Stimulated activated CD8-positive, alpha-beta memory T cell treated with anti-CD3 and anti-CD28 coated beads, Interleukin-2, amount 100 ng/mL, for 1 hour (primary cell): ENCODE data around the gene PTPA.
A peak's percentile ranks its signal among the peaks of the same experiment; 100 is the strongest.
"Not testable (repeated sequence)": the region's sequence is repeated elsewhere in the genome, so short reads cannot be mapped to it uniquely, and the experiment has no call there.

Experiments
- DNase-seq, 2 donors: peaks; one replicate each; pipeline ENCODE4 v3.0.0-alpha.2; 2020; ENCODE audit warnings: low read depth in 2 of 2

The PTPA gene

GRCh38 chr9:129108805-129109536, 2.2 kb upstream of the PTPA start:
- no peak for DNase-seq

DNA sequence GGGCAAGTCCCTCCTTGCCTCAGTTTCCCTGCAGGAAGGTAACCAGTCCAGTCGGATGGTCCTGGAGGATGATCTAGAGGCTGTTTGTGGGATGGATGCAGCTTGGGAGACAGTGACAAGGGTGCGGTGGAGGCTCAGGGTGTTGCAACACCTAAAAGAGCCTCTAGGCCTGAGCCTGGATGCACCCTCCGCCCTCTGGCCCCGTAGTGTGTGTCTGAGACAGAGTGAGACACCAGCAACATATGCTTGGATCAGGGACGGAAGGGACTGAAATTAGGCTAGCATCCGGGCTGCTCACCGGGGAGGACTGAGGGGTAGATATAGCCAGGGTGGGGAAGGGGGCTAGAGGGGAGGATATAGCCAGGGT, 1.7 kb upstream of the PTPA start:
- no peak for DNase-seq

DNA sequence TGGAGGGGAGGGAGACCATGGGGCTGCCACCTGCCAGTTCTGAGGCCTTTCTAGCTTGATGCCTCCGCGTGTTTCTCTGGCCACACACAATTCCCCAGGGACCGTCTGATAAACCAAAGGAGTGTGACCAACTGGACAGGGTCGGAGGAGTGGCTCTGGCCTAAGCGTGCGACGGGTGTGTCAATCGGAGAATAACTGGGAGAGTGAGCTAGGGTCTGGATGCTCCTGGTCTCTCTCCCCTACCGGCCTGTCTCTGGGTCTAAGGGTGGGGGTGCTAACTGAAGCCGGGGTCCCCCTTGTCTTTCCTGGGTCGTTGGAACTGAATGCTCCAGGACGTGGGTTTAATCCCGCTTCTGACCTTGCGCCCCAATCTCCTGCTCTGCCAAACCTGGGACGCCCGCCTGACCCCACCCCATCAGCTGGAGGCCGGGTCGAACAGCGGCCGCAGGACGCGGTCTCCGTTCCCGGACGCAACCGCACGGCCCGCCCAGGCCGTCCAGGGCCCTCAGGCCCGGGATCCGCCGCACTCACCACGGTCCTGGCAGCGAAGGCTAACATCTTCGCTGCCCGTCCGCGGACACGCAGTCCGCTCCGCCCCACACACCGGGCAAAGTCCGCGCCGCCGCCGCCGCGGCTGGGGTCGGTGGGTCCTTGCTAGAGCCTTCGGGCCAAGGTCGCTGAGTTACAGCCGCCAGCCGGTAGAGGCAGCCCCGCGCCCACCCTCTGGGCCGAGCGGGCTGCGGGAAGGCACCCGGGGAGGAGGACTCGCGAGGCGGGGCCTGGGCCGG, 1.1 kb upstream of the PTPA start:
- DNase-seq: no peak

DNA sequence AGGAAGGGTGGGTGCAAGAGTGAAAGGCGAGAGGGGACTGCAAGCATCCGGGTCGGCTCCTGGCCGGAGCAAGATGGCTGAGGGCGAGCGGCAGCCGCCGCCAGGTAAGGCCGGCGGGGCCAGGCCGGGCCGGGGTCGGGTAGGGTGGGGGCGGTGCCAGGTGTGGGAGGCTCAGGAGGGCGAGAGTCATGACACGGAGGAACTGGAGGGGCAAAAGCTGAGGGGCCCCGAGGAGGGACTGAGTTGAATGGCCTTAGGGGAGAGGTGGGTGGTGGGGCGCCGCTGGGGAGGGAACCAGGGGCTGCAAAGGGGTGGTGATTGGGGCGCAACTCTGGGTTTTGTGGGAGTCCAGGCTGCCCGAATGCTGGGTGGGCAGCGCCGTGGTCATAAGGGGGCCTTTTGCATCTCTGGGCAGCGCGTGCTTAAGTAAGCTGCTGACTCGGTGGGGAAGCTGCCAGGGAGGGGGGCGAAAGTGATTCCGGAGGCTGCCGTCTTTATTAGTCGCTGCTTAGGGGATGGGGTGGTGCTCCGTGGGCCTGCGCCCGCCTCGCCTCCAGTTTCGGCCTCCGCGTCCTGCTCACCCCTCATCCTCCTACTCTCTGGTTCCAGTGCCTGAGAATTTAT, 425 bp downstream of the PTPA start:
- no peak for DNase-seq

GRCh38 chr9:129112526-129112925, 1.3 kb downstream of the PTPA start:
- not testable (repeated sequence) for DNase-seq

- DNase-seq: no peak
Measured at GRCh38 chr9:129113645-129114304, 2.6 kb downstream of the PTPA start.

DNA sequence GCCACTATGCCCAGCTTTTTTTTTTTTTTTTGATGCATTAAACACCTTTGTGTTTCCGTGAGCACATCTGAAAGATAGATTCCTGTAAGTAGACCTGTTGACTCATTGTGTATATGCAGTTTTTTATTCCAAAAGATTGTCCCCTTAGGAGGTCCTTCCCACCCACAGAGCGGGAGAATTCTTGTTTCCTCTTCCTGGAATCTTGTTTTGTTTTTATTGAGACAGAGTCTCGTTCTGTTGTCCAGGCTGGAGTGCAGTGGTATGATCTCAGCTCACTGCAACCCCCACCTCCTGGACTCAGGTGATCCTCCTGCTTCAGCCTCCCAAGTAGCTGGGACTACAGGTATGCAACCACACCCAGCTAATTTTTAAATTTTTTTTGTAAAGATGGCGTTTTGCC, 7.6 kb downstream of the PTPA start:
- no peak for DNase-seq

DNA sequence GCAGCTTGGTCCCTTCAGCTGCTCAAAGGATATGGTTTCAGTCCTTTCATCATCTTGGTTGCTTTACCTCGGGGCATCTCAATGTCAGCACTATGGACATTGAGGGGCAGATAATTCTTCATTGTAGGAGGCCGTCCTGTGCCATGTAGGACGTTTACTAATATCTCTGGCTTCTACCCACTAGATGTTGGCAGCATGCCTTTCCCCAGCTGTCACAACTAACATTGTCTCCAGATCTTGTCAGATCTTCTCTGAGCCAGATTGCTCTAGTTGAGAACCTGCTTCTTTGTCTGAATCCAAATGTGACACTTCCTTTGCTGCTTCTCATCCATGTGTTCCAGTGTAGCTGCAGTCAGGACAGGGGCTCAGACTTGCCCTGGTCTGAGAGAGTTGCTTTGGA, 10.3 kb downstream of the PTPA start:
- DNase-seq: no peak

- DNase-seq: no peak
Measured at GRCh38 chr9:129122133-129122532, 10.9 kb downstream of the PTPA start.

GRCh38 chr9:129122976-129123375, 11.8 kb downstream of the PTPA start:
- not testable (repeated sequence) for DNase-seq

DNA sequence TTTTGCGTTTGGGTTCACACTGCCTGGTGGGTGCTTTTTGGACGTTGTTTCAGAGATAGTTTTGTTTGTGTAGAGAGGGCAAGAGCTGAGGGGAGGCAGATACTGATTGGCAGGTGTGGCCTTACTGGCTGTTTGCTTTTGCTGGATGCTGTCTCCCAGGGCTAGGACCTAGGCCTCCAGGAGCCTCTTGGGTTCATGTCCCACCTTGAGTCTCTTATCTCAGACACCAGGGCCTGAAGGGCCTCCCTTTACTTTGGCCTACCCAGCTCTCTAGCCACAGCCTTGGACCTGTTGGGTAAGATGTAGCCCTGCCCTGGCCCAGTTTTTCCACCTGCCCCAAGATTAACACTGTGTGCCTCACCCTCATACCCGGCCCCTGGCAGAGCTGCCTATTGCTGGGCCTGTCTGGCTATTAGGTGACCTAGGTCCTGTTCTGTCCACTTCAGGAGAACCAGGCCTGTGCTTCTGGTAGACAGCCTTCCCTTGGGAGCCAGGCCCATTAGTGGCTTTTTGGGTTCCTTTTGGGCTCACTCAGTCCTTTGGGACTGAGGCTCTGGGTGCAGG, 13.4 kb downstream of the PTPA start:
- DNase-seq: no peak

- DNase-seq: no peak
Measured at GRCh38 chr9:129125478-129125877, 14.3 kb downstream of the PTPA start.

DNA sequence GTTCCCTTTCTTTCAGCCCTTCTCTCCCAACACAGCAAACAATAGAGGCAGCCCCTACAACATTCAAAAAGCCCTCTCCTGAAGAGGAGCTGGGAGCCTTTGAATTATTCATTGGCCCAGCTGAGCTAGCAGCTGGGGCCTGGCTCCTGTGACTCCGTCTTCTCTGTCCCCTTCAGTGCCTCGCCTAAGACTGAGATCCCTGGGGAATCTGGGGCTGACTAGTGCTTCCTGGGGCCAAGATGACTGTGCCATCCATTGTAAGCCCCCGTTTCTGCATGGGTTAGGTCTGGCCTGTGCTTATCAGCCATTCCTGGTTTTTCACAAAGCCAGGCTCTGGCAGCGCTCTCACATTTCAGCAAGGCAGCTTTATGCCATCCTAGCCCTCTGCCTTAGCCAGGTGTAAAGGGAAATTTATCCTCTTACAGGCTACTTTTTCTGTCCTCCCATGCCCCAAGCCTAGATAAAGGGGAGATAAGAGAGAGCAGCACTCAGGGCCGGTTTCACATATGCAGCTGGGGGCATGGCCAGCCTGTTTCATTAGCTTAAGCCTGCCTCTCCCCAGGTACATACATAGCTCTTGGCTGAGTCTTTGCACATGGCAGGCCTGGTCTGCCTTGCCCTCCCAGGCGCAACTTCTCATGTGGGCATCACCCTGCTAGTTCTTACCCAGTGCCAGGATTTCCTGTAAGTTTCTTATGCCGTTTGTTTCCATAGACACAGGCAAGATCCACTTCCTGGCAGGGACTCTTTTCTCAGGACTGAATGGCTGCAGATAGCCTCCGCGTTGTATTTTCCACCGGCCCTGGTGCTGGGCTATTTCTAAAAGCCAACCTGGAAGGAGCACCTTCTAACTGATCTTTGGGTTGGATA, 15.8 kb downstream of the PTPA start:
- DNase-seq: no peak

GRCh38 chr9:129128689-129129088, 17.5 kb downstream of the PTPA start:
- no peak for DNase-seq

DNA sequence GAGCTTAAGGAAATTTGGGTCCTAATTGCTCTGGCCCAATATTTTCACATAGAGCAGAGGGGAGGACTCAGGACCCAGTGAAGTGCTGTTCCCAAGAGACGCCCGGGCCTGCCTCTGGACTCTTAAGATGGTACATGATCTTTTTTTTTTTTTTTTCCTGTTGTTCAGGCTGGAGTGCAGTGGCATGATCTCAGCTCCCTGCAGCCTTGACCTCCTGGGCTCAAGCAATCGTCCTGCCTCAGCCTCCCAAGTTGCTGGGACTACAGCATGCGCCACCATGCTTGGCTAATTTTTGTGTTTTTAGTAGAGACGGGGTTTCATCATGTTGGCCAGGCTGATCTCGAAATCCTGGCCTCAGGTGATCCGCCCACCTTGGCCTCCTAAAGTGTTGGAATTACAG, 19.1 kb downstream of the PTPA start:
- DNase-seq: not testable (repeated sequence)

DNA sequence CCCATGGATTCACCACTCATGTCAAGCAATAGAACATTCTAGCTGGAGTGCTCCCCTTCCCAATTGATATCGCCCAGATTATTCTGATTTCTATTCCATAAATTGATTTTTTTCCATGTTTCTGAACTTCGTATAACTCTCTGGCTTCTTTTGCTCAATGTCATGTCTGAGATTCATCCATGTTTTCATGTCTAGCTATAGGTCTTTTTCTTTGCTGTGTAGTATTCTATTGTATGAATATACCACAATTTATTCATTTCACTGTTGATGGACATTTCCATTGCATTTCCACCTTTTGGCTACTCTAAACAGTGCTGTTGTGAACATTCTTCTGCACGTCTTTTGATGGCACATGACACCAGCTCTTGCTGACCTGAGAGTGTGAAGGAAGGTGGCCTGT, 19.6 kb downstream of the PTPA start:
- DNase-seq: no peak

DNA sequence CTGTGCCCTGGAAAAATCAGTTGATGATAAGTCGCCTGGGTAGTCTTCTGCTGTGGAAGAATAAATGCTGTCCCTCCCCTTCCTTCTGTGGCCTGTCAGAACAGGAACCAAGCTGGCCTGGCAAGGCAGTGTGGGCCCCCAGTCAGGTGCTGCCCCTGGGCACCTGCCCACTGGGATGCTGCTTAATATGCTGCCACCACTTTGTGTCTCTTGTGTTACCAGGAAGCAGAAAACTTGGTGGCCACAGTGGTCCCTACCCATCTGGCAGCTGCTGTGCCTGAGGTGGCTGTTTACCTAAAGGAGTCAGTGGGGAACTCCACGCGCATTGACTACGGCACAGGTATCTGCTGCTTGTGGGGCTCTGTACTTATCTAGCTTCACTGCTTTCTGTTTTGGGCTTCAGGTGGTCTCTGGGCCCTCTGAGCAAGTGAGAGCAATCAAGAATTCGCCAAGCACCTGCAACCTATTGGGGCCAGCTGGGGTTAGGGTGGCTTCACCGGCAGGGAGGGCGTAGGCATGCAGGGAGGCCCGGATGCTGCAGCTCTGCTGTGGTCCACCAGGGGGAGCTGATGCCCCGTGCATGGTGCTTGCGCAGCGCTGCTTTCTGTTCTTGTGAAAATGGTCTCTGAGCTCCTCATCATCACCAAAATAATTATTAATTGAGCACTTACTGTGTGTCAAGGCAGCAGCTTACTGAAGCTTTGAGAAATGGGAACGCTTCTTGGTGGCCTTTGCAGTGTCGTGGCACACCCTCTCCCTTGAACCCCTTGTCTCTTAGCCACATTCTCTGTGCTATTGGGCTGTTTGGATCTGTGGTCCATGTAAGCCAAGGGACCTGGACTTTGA, 20.3 kb downstream of the PTPA start:
- DNase-seq: peak; percentile 73 to 76

DNA sequence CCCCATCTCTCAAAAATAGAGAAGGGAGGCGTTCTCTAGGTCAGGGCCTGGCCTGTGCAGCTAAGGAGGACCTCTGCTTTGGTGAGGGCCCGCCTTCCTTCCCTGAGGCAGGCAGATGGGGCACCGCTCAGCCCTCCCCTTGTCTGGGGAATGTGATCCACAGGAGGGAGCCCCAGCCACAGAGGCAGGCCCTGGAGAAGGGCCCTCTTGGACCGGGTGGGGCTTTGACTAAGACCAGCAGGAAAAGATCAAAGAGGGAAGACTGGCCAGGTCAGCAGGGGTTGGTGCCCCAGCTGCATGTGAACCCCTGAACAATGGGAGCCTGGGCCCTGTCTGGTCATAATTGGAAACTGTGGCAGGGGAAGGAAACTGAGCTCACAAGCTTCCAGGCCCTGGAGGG, 21.9 kb downstream of the PTPA start:
- no peak for DNase-seq

GRCh38 chr9:129135476-129135875, 24.3 kb downstream of the PTPA start:
- no peak for DNase-seq

DNA sequence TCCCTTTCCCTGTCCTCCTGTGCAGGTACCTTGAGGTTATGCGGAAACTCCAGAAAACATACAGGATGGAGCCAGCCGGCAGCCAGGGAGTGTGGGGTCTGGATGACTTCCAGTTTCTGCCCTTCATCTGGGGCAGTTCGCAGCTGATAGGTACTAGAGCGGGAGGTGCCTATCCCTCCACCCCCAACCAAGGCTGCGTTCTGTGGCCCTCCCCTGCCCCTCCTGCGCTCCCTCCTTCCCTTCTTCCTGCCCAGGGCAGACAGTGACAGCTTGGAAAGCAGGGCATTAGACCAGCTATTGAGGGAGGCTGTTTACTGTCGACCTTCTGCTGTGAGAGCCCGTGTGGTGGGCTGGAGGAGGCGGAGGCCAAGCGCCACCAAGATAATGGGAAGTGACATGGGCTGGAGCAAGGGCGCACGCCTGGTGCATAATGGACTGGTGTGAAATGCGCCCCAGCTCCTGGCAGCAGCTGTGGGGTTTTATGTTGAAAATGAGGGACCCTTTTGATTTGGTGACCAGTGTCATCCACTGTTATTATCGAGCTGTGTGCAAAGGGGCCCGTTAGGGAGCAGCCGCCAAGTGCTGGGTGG, 25.3 kb downstream of the PTPA start:
- DNase-seq: no peak
